Bone marrow (tissue), 2 donors: ENCODE measurements around the gene TESPA1.
"Not testable (repeated sequence)": the region's sequence is repeated elsewhere in the genome, so short reads cannot be mapped to it uniquely, and the experiment has no call there.

Experiments used
- DNase-seq, 2 donors: peaks; one replicate each; lab custom pipeline; 2025; lab: John Stamatoyannopoulos, UW

Gene TESPA1

GRCh38 chr12:54984658-54985376 is at the start of gene TESPA1:
Gene TESPA1 (minus strand): TSS chr12:54984762. CDS start chr12:54974562, 10,200 bp downstream.
- DNase-seq, result peak; percentile 26 to 92

DNA sequence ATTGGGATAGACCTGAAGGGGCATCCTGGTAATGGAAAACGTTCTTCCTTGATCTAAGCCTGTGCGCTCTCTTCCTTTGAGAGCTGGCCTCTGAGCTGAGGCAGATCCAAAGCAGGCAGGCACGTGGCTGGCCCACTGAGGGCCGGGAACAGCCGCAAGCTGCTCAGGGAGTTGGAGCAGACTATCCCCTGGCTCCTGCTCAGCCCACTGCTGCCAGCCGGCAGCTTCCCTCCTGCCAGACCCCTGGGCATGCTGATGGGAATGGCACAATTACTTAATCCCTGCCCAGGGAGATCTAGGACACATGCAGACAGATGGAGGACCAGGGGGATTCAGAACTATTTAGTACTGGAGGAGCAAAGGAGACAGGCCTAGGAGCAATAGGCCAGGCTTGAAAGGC is 49.7 kb upstream of the TESPA1 start:
- no peak for DNase-seq

- no peak for DNase-seq
Measured at GRCh38 chr12:55025508-55025907, 40.9 kb upstream of the TESPA1 start.

GRCh38 chr12:55024575-55024974 is 40.0 kb upstream of the TESPA1 start:
- no peak for DNase-seq

GRCh38 chr12:55019784-55020183 is 35.2 kb upstream of the TESPA1 start, which contains the start of gene NEUROD4:
Gene NEUROD4 (plus strand): TSS chr12:55019974. CDS start chr12:55026440, 6,466 bp downstream.
- DNase-seq, result no peak

DNA sequence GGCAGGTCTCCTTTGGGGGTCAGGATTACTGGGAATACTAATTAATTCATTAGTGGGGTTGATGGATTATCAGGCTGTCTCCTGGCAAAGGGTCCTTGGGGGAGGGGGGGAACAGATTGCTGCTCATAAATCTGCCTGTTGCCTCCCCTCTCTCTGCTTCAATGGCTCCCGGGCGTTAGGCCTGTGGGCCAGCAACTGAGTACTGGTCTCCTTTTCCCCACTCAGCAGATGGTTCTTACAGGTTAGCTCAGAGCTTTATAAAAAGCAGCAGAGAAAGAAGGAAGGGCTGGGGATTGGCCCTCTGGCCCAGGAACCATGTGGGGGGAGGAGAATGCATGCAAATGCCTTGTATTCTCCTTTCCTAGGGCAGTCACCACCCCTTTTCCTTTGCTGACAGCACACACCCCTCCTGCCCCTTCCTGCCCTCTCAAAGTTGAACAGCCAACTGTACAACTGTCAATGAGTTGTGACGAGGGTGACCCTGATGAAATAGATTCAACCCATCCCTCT is 32.9 kb upstream of the TESPA1 start:
- no peak for DNase-seq

DNA sequence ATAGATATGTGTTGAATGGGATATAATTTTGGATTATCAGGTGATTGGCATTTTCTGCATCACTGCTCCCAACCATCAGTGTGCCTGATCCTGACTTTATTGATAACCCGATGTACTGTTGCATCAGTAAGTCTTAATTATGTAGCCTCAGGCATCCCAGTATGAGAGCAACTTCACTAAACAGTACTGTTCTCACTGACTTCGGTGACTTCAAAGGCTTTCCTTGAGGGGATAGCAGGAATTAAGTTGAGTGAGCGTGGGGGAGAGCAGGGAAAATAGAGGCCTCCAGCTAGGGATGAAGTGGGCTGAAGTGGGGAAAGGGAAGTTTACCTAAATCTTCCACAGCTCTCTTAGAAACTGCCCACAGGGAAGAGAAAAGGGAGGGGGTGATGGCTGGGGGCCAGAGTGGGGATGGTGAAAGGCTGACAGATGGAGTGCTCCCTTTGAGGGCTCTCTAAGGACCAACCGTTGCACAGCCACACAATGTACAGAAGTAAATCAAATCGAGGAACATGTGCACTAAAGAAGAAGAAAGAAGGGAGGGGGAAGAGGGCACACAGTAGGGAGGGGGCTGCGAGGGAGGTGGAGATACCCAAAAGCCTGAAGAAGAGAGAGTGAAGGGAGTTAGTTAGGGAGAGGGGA is 24.5 kb upstream of the TESPA1 start:
- DNase-seq, result no peak

DNA sequence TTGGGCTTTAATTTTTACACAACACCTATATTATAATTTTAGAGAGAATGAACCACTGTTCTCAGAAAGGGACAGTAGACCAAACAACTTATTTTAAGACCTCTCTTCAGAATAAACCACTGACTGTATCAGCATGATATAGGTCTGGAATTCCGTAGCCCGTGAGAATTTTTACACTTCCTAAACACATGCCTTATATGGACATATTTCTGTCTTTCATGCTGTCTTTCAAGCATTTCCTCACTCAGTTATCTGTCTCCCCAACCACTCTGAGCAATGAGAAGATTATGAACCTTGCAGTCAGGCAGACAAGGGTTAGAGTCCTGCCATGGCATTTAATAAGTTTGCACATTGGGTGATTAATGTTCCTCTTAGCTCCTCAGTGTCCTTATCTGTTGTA is 17.8 kb upstream of the TESPA1 start:
- DNase-seq, result no peak

GRCh38 chr12:55001198-55001868 is 16.8 kb upstream of the TESPA1 start:
- DNase-seq, result peak in 1 of 2 donors; percentile 15

- DNase-seq, result peak in 1 of 2 donors; percentile 7
Measured at GRCh38 chr12:54998958-54999510, 14.5 kb upstream of the TESPA1 start.

- no peak for DNase-seq
Measured at GRCh38 chr12:54997929-54998522, 13.5 kb upstream of the TESPA1 start.

DNA sequence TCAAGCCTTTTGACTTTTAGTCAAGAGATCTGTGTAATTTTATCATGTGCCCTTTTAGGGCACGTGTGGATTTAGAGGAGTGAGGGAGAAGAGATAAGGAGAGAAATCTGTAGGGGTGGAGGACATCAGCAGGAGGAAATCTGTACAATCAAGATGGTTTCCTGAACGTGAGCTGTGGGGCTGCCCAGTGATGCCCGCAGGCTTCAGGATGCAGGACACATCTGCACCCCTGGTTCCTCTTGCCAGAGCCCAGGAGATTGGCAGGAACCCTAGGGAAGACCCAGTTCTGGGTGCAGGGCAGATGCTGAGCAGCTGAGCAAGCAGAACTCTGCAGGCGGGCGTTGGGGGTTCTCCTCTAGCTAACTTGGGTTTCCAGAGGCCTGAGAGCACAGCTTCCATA is 11.6 kb upstream of the TESPA1 start:
- peak in 1 of 2 donors; percentile 47 for DNase-seq

- peak; percentile 5 to 80 for DNase-seq
Measured at GRCh38 chr12:54993181-54993835, 8.7 kb upstream of the TESPA1 start.

DNA sequence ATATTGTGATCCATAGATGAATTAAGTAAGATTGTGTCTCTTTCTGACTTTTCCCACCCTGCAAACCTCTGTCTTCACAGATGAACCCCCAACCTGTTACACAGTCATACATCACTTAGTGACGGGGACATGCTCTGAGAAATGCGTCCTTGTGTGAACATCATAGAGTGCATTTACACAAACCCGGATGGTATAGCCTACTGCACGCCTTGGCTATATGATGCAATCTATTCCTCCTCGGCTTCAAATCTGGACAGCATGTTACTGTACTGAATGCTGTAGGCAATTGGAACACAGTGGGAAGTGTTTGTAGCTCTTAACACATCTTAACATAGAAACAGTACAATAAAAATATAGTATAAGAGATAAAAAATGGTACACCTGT is 7.4 kb upstream of the TESPA1 start:
- DNase-seq, result no peak

GRCh38 chr12:54991161-54991990 is 6.8 kb upstream of the TESPA1 start:
- peak in 1 of 2 donors; percentile 53 for DNase-seq

GRCh38 chr12:54989829-54990228 is 5.3 kb upstream of the TESPA1 start:
- no peak for DNase-seq

- no peak for DNase-seq
Measured at GRCh38 chr12:54988402-54989054, 4.0 kb upstream of the TESPA1 start.

DNA sequence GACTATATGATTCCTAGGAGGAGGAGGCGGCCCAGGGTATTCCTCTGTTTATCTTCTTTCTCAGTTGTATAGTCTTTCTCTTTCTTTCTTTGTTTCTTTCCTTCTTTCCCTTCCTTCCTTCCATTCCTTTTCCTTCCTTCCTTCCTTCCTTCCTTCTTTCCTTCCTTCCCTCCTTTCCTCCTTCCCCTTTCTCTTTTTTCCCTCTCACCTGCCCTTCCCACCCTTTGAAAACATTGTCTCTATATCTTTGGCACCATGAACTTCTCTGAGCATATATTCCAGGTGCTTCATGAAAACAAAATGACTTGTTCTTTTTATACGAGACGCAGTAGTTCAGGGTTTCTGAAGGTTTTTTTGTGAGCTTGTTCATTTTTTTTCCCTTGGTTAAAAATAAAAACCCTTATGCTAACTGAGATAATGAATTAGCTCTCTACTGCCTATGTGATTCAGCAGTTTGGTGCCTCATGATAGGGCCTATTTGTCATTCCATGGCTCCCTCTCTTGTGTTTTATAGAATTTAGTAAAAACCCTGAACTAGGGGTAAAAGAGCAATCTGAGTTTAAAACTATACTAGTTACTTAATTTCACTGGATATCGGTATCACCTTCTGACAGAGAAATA is 3.2 kb upstream of the TESPA1 start:
- peak in 1 of 2 donors; percentile 23 for DNase-seq

DNA sequence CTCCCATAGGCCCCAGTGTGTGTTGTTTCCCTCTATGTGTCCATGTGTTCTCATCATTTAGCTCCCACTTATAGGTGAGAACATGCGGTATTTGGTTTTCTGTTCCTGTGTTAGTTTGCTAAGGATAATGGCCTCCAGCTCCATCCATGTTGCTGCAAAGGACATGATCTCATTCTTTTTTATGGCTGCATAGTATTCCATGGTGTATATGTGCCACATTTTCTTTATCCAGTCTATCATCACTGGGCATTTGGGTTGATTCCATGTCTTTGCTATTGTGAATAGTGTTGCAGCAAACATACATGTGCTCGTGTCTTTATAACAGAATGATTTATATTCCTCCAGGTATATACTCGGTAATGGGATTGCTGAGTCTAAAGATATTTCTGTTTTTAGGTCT is 2.2 kb upstream of the TESPA1 start:
- DNase-seq, result not testable (repeated sequence)
